Measurements from ENCODE around the gene IGF2R. TPM values are rescaled to one million over a fixed set of nuclear protein-coding genes. Genes with fewer than 3 reads are reported as not detected.
A peak's percentile ranks its signal among the peaks of the same experiment; 100 is the strongest.

IGF2R gene
- total and polyA plus RNA-seq, 2 of the 13 experiments (the other 11 are each of a cell fraction or from before 2014, with no cell fraction given), result 38.3 to 70.0 TPM

DNA sequence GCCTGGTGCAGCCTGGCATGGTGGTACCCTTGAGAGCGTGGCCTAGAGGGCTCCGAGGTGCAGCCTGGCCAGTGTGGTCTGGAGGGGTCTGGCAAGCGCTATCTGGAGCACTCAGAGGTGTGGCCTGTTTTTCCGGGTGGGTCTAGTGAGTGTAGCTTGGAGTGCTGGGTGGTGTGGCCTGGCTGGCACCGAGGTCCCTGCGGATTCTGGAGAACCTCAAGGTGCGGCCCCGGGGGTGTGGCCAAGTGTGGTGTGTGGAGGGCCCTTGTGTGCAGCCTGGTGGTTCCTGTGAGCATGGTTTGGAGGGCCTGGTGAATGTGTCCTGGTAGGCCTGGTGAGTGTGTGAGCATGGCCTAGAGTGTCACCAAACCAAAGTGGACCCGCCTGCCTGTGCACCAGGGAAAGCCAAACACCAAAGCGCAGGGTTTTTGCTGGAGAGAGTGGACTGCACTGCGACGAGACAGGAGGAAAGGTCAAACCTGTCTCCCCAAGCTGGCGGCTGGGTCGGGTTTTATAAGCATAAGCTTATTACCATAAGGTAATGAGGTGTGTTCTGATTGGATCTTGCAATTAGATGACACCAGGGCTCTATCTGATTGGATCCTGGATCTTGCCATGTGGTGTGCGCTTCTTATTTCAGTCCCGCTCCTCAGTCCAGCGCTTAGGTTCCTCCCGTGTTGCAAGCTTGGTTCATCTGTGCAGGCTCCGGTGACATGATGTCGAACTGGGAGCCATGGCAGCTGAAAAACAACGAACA lies 35.7 kb downstream of the IGF2R start:
- intact Hi-C loops (cut with micrococcal nuclease; ENCODE audit: unreplicated experiment), result no loop called here

More for the DNA sequence above, 35.7 kb downstream of the IGF2R start:
- BruUV-seq (replicated peaks), result no TSS peak
- Histone ChIP-seq H3K9ac (ENCODE audit: insufficient read depth, low read depth, low read length) (no peak overlapping the region), H3K9me3 (ENCODE audit: low read length) (no peaks in the 10 kb centered on the region), H3K36me3 (replicated peaks in 1 of 2; ENCODE audit: control insufficient read depth in 1 of 2, insufficient read depth in 2 of 2, low read length in 2 of 2) (peaks cover 6 to 21% of the 10 kb centered on the region in 2 experiments; a peak in 4 of 5 replicates), H3K79me2 (ENCODE audit: insufficient read depth, low read length) (peaks cover 77% of the 10 kb centered on the region), H4K20me1 (ENCODE audit: insufficient read depth, low read length) (peaks cover 28% of the 10 kb centered on the region), H3K4me1 (ENCODE audit: insufficient read depth, low read length) (peaks cover 5% of the 10 kb centered on the region), H2AFZ (ENCODE audit: low read length) (no peak overlapping the region), H3K4me2 (ENCODE audit: low read depth, low read length) (no peak overlapping the region), H3K27ac (ENCODE audit: extremely low read length, insufficient read depth, low read length) (no peak overlapping the region), H3K27me3 (ENCODE audit: control insufficient read depth in 1 of 2, insufficient read depth in 2 of 2, low read length in 2 of 2) (no peaks in the 10 kb centered on the region), H3K4me3 (replicated peaks in 1 of 3; ENCODE audit: insufficient read depth in 1 of 3, low read depth in 2 of 3, low read length in 3 of 3) (no peak overlapping the region)
- FAIRE-seq (no peak), ATAC-seq (peak; percentile 49), DNase-seq (ENCODE audit: low spot score) (no peak)
- 0 out of 2 replicates have a peak, but pooled peaks have one; percentile 17 for TF ChIP-seq ZNF274 (CRISPR knock-in tag; IDR thresholded peaks at IDR 0.05)
- TF ChIP-seq ZNF687 (CRISPR knock-in tag; IDR thresholded peaks at IDR 0.05), result peak; percentile 12; the same call in 1 of the 2 replicates
- TF ChIP-seq ZNF691 (CRISPR knock-in tag; IDR thresholded peaks at IDR 0.05; ENCODE audit: borderline replicate concordance, low read depth), result no peak
- peak; percentile 37 for TF ChIP-seq AGO1 (IDR thresholded peaks at IDR 0.05; ENCODE audit: low read depth, low read length, poor library complexity, severe bottlenecking)
- TF ChIP-seq, protein P1, sequence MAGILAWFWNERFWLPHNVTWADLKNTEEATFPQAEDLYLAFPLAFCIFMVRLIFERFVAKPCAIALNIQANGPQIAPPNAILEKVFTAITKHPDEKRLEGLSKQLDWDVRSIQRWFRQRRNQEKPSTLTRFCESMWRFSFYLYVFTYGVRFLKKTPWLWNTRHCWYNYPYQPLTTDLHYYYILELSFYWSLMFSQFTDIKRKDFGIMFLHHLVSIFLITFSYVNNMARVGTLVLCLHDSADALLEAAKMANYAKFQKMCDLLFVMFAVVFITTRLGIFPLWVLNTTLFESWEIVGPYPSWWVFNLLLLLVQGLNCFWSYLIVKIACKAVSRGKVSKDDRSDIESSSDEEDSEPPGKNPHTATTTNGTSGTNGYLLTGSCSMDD (CRISPR knock-in tag; IDR thresholded peaks at IDR 0.05), result no peak
- in situ Hi-C loops (cut with HindIII; ENCODE audit: extremely low pct_ligation_motif_present, low pct_unique_long_range_greater_than_20kb), result no loop called here
- 98% methylated on average over 20 of the region's 21 CpGs for WGBS (ENCODE audit: low lambda C conversion rate)
- POLR2A ChIA-PET, result no interaction called here
- CTCF ChIA-PET (ENCODE audit: low intra/inter-chr PET ratio, low total read pairs), result no interaction called here

All from HepG2 (cell line).